Stimulated activated memory B cell treated with anti-CD40 and anti-IgM and Interleukin-4, amounts not matched to agents 10 μg/mL and 1 μg/mL and 100 μg/mL, for 72 hours (primary cell): ENCODE data around the gene ZC3H12C.
"Not testable (repeated sequence)": the region's sequence is repeated elsewhere in the genome, so short reads cannot be mapped to it uniquely, and the experiment has no call there.

Source experiments
- ATAC-seq: fragments of 150-1000 bp; cut with Tn5 transposase; 2 replicates; pipeline ENCODE4 v1.10.0; 2021
- H3K27ac Mint-ChIP-seq: one replicate; pipeline ENCODE4 v1.8.0; 2022; ENCODE audit warnings: mild to moderate bottlenecking, mixed read lengths
- H3K27me3 Mint-ChIP-seq: one replicate; pipeline ENCODE4 v1.8.0; 2022; ENCODE audit warnings: mixed read lengths
- H3K36me3 Mint-ChIP-seq: one replicate; pipeline ENCODE4 v1.8.0; 2022; ENCODE audit warnings: mixed read lengths
- H3K4me1 Mint-ChIP-seq: one replicate; pipeline ENCODE4 v1.8.0; 2022; ENCODE audit warnings: mixed read lengths
- H3K4me3 Mint-ChIP-seq: one replicate; pipeline ENCODE4 v1.8.0; 2022; ENCODE audit warnings: mild to moderate bottlenecking, moderate library complexity, mixed read lengths
- H3K9me3 Mint-ChIP-seq: one replicate; pipeline ENCODE4 v1.8.0; 2022; ENCODE audit warnings: mixed read lengths

The ZC3H12C gene

DNA sequence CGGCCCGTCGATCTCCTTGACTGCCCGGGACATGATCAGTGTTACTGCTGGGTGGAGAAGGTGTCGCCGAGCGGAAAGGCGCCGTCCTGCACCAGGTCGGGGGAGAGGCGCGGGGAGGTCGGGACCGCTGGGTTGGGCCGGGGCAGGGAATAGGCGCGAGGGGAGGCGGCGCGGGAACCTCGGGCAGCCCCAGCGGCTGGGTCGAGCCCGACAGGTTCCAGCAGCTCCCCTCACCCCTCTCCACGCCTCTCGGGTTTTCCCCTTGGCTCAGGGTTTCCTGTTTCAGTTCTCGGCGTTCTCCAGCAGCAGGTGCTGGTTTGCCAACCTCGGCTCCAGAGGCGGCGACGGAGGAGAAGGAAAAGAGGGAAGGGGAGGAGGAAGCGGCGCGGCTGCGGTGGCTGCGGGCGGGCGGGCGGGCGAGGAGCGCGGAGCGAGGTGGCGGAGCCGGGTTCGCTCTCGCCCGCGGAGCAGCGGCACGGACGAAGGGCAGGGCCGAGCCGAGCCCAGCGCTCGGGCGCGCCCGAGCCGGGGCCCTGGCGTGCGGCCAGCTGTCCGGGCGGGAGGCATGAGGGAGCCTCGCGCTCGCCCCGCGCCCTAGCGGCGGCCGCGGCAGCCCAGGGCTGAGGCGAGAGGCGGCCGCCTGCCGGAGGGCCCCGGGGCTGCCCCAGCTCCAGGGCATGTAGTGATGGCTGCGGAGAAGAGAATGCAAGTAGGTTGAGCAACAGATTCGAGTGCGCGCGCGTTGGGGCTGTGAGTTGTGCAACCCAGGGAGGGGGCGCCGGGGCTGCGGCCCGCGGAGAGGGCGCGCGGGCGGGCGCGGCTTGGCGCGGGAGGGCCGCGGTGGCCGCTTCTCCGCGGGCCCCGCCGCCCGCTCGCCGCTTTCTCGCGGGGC lies at the start of gene ZC3H12C:
Gene ZC3H12C (plus strand): TSS at position 878 of the 892 bp plus-strand sequence. CDS start 20 bp downstream, outside the sequence.
- Mint-ChIP-seq H3K36me3 (peaks cover 5% of the 10 kb centered on the region), H3K4me1 (peaks cover 5% of the 10 kb centered on the region), H3K27ac (peak within 1 kb of the TSS; percentile 80), H3K4me3 (peak within 1 kb of the TSS; percentile 83), H3K27me3 (peaks cover 24% of the 10 kb centered on the region), H3K9me3 (no peaks in the 10 kb centered on the region)
- peak; percentile 85 for ATAC-seq

DNA sequence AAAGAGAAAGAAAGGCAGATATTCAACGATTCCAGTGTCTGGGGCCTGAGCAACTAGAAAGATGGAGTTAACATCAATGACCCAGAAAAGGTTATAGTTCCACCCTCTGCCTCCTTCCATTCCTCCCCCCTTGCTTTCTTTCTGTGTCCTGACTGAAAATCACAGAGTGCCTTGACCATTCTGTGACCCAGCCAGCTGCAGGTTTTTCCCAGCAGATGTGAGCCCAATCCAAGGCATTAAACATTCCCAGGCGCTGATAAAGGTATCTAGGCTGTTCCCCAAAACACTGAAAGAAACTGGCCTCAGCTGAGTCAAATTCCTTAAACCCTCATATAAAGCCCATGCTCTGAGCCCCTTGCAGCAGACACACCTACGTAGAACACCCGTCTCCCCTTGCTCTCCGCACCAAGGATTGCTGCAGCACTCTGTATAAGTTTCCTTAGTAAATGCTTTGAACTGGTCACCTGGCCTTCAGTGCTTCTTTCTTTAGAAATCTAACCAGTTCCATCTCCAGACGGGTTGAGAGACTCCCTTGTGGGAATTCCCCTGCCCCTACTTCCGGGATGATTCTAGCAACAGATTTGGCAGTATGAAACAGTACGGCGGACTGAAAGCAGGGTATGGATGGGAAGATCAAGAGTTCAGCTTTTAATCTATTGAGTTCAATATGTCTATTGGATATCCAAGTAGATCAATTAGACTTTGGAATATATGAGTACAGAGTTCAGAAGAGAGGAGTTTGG lies 48.8 kb upstream of the ZC3H12C start:
- Mint-ChIP-seq H3K4me1 (peaks cover 6% of the 10 kb centered on the region), H3K4me3 (no peak overlapping the region), H3K36me3 (no peaks in the 10 kb centered on the region), H3K9me3 (no peaks in the 10 kb centered on the region), H3K27ac (no peak overlapping the region), H3K27me3 (peaks cover 59% of the 10 kb centered on the region)
- no peak for ATAC-seq

DNA sequence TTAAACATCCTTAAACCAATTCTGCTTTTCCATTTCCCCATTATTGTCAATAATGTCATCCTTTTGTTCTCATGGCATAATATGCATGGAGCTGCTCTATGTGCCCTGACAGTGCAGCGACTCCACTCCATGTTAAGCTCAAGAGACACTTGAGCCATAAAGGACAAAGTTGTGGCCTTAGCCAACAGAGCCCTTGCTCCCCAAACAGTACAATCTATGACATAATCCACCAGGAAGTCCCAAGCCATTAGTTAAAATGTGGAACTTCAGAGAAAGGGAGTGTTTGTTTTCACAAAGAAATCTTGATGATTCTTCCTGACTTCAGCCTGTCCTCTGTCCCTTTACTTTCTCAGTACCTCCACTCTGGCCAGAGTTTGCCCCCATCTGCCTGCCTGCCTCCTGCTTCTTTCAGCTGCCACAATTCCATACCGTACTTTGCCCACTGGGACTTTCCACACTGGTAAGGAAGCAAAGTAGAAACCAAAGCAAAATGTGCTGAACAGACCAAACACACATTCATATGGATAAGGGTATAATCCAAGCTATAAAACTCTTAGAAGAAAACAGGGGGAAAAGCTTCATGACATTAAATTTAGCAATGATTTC lies 46.3 kb upstream of the ZC3H12C start:
- no peak for ATAC-seq
- Mint-ChIP-seq H3K9me3 (no peaks in the 10 kb centered on the region), H3K27ac (no peak overlapping the region), H3K27me3 (peaks cover 63% of the 10 kb centered on the region), H3K4me1 (peaks cover 6% of the 10 kb centered on the region), H3K36me3 (no peaks in the 10 kb centered on the region), H3K4me3 (no peak overlapping the region)

DNA sequence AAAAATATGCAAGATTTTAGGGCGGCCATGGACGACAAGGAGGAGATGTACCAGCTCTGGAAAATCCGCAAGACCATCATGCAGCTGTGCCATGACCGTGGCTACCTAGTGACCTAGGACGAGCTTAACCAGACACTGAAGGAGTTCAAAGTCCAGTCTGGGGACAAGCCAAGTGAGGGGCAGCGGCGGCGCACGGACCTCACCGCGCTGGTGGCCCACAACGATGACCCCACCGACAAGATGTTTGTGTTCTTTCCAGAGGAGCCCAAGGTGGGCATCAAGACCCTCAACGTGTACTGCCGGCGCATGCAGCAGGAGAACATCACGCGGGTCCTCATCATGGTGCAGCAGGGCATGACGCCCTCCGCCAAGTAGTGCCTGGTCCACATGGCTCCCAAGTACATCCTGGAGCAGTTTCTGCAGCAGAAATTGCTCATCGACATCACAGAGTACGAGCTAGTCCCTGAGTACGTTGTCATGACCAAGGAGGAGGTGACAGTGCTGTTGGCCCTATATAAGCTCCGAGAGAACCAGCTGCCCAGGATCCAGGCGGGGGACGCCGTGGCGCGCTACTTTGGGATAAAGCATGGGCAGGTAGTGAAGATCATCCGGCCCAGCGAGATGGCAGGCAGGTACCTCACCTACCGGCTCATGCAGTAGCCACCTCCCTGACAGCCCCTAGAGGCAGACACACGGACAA lies 43.5 kb upstream of the ZC3H12C start:
- no peak for ATAC-seq
- Mint-ChIP-seq H3K9me3 (peaks cover 15% of the 10 kb centered on the region), H3K4me1 (no peaks in the 10 kb centered on the region), H3K4me3 (no peak overlapping the region), H3K36me3 (peaks cover 11% of the 10 kb centered on the region), H3K27me3 (peaks cover 36% of the 10 kb centered on the region), H3K27ac (no peak overlapping the region)

DNA sequence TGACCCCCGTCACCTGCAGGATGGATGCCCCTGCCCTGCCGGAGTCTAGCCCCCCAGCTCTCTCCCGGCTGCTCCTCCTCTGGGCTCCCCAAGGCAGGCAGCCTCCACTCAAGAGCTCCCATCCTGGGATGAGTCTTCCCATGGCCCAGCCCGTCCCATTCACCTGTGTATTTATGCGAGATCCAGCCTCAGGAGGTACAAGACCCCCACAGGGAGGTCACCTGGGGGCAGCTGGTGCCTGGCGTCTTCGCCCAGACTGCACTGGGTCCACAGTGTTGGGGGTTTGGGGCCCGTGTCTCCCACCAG lies 43.0 kb upstream of the ZC3H12C start:
- no peak for ATAC-seq
- Mint-ChIP-seq H3K27ac (no peak overlapping the region), H3K36me3 (peaks cover 11% of the 10 kb centered on the region), H3K4me3 (no peak overlapping the region), H3K9me3 (peaks cover 15% of the 10 kb centered on the region), H3K27me3 (peaks cover 31% of the 10 kb centered on the region), H3K4me1 (no peaks in the 10 kb centered on the region)

DNA sequence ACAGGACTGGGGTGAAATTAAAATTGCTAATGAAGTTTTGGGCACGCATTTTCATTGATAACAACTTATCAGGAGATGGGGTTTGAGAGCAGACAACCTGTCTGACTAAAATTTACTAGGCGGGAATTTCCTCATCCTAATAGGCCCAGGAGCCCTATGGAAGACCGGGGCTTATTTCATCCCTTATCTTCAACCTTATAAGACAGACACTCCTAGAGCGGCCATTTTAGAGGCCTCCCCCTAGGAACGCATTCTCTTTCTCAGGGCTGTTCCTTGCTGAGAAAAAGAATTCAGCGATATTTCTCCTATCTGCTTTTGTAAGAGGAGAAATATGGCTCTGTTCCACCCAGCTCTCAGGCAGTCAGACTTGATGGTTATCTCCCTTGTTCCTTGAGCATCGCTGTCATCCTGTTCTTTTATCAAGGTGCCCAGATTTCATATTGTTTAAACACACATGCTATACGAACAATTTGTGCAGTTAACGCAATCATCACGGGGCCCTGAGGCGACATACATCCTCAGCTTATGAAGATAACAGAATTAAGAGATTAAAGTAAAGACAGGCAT lies 39.3 kb upstream of the ZC3H12C start:
- Mint-ChIP-seq H3K27ac (no peak overlapping the region), H3K4me1 (no peaks in the 10 kb centered on the region), H3K36me3 (peaks cover 11% of the 10 kb centered on the region), H3K9me3 (peaks cover 15% of the 10 kb centered on the region), H3K4me3 (no peak overlapping the region), H3K27me3 (peaks cover 9% of the 10 kb centered on the region)
- no peak for ATAC-seq

DNA sequence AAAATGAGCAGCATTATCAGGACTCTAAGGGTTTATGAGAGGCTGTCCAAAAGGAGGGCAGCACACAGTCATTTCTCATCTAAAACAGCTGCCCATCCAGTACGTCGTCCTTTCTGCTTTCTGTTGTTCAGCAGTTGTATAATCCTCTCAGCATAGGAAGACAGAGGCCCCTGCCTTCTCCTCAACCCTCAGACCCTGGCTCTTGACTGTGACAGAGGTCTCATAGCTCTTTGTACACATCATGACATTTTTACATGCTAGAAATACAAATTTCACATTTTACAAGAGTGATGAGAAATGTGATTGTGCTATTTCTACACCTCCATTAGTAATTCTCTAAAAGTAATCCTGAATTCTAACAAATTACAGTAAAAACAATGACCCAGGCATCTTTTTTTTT lies 36.2 kb upstream of the ZC3H12C start:
- no peak for ATAC-seq
- no peaks in the 10 kb centered on the region for H3K4me1 Mint-ChIP-seq
- no peak overlapping the region for H3K27ac Mint-ChIP-seq
- peaks cover 11% of the 10 kb centered on the region for H3K36me3 Mint-ChIP-seq
- peaks cover 15% of the 10 kb centered on the region for H3K9me3 Mint-ChIP-seq
- H3K4me3 Mint-ChIP-seq = no peak overlapping the region
- H3K27me3 Mint-ChIP-seq = peaks cover 10% of the 10 kb centered on the region

DNA sequence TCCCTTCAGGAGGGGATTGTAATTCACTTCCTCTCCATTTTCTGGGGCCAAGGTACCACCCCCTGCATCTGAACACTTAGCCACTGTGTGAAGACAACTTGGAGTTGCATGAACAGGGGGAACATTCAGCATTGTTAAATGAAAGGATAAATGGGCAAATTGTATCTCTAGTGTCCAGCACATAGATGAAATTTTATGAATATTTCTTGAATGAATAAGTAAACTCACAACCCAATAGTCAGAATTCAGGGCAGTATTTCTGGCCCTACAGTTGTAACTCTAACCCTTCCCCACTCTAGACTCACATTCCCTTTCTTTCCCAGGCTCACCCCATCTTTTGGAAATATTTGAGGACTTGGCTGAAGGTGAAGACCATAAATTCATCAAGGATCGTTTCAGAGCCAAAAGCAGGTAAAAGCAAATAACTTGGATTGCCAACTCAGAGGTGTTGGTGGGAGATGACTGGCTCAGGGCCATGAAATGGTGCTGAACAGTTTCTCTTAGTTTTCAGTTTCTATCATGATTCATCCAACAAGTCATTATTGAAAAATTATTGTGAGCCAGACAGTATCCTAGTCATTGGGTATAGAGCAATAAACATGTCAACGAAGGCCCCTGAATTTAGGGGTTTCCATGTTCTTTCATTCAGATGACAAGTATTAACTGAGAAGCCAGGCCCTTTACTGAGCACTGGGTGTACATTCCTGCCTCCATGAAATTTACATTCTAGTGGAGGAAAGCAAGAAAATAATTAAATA lies 33.3 kb upstream of the ZC3H12C start:
- ATAC-seq = no peak
- Mint-ChIP-seq H3K4me1 (no peaks in the 10 kb centered on the region), H3K4me3 (no peak overlapping the region), H3K36me3 (no peaks in the 10 kb centered on the region), H3K9me3 (no peaks in the 10 kb centered on the region), H3K27ac (no peak overlapping the region), H3K27me3 (peaks cover 10% of the 10 kb centered on the region)

DNA sequence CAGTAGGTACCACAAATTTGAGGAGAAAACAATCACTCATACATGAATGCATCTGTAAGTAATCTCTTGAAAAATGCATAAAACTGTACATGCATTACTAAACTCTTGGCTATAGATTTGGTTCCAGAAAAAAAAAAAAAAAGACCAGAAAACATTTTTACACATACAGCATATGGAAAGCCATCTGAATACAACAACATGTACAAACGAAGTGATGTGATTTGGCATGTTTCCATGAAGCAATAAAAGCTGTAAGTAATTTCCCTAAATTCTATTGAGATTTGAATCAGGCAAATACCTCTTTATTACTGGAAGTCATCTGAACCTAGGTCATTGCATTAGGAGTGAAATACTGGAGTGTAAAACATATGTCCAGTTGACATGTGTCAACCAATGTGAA lies 31.9 kb upstream of the ZC3H12C start:
- H3K9me3 Mint-ChIP-seq = no peaks in the 10 kb centered on the region
- H3K4me1 Mint-ChIP-seq = no peaks in the 10 kb centered on the region
- peaks cover 10% of the 10 kb centered on the region for H3K27me3 Mint-ChIP-seq
- H3K27ac Mint-ChIP-seq = no peak overlapping the region
- H3K4me3 Mint-ChIP-seq = no peak overlapping the region
- H3K36me3 Mint-ChIP-seq = no peaks in the 10 kb centered on the region
- no peak for ATAC-seq

DNA sequence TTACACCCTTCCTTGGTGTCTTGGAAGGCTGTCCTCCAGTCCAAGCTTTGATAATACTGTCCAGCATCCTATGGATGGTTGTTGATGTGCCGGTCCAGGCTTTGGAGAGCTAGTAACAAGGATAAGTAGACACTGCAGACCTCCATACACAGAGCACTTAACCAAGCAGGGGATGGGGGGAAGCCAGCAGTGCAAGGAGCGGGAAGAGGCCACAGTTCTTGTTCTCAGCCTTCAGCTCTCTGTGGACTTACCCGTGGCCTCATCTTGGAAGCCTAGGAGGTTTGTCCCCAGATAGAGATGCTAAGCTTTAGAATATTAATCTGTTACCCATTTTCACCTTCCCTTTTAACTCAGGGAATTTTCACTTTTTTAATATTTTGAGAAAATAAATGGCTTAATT lies 30.9 kb upstream of the ZC3H12C start:
- H3K4me1 Mint-ChIP-seq = no peaks in the 10 kb centered on the region

DNA sequence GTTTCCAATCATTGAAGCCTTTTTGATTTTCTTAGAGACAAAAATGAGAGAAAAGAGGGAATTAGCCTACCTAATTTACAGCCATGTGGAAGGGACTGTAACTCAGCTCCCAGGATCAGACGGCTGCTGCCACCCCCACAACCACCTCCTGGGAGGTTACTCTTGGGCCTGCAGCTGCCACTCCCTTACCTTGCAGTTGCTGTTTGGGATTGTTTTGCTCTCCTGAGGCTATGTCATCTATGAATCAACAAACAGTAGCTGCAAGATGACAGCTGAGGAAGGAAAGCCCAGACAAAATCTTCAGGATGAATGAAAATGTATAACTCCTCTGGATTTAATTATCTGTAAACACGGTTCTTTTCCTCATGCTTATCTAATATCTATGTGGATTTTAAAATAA lies 28.0 kb upstream of the ZC3H12C start:
- H3K4me1 Mint-ChIP-seq = no peaks in the 10 kb centered on the region
- H3K36me3 Mint-ChIP-seq = no peaks in the 10 kb centered on the region
- no peaks in the 10 kb centered on the region for H3K9me3 Mint-ChIP-seq
- H3K27ac Mint-ChIP-seq = no peak overlapping the region
- H3K27me3 Mint-ChIP-seq = peaks cover 14% of the 10 kb centered on the region
- ATAC-seq = no peak
- no peak overlapping the region for H3K4me3 Mint-ChIP-seq

More for the DNA sequence above, 30.9 kb upstream of the ZC3H12C start:
- Mint-ChIP-seq H3K36me3 (no peaks in the 10 kb centered on the region), H3K27me3 (peaks cover 10% of the 10 kb centered on the region), H3K4me3 (no peak overlapping the region), H3K27ac (no peak overlapping the region), H3K9me3 (no peaks in the 10 kb centered on the region)
- no peak for ATAC-seq

DNA sequence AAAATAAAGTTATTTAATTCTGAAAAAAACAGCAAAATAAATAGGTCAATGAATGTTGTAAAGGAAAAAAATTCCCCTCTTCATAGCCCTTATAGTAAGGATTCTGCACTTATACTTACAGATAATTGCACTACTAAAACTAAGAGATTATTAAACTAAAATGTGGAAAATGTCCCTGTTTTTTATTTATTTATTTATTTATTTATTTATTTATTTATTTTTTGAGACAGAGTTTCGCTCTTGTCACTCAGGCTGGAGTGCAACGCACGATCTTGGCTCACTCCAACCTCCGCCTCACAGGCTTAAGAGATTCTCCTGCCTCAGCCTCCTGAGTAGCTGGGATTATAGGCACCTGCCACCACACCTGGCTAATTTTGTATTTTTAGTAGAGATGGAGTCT lies 25.2 kb upstream of the ZC3H12C start:
- H3K4me1 Mint-ChIP-seq, H3K27ac Mint-ChIP-seq, H3K9me3 Mint-ChIP-seq, ATAC-seq, H3K36me3 Mint-ChIP-seq, H3K4me3 Mint-ChIP-seq: not testable (repeated sequence)
- H3K27me3 Mint-ChIP-seq = peaks cover 24% of the 10 kb centered on the region

DNA sequence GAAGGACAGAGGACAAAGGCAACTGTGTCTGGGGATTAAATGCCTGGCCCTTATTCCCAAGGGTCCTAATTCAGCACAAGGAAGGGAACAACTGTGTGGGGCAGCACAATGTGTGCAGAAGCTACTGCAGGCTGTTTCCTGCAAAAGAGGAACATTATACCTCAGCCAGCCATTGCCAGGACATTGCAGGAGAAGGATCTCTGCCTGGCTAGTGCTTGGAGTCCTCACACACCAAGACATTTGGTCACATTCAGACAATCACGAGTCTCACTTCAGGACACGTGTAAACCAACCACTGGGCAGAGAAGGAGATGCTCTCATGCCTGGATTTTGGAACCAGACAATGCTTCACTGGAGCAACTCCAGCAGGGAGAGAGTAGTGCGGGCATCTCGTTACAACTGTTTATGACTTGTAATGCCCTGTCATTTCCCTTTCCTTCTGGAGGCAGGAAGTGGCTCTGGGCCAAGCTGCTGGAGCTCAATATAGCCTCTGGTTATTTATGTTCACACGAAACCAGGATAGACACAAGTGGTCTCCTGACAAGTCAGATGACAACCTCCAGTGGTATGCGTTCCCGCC lies 23.9 kb upstream of the ZC3H12C start:
- peaks cover 32% of the 10 kb centered on the region for H3K27me3 Mint-ChIP-seq
- H3K4me3 Mint-ChIP-seq = no peak overlapping the region
- ATAC-seq = no peak
- H3K9me3 Mint-ChIP-seq = no peaks in the 10 kb centered on the region
- no peaks in the 10 kb centered on the region for H3K4me1 Mint-ChIP-seq
- no peaks in the 10 kb centered on the region for H3K36me3 Mint-ChIP-seq
- H3K27ac Mint-ChIP-seq = no peak overlapping the region

DNA sequence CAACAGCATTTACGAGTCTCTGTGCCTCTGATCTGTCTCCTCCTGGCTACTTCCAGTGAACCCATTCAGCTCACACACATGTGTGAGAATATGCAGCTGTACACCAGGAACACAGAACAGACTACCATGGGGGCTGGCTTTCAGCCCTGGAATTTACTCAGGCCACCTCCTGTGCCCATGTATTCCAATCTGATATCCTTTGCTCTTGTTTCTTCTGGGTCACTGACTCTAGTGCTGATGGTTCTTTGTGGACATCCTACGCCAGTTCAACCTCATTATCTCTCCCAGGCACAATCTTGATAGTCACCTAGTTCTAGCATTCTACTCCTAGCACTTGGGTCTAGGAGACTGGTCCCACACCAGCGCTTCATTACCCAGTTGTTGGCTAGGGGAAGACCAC lies 23.0 kb upstream of the ZC3H12C start:
- Mint-ChIP-seq H3K4me1 (no peaks in the 10 kb centered on the region), H3K4me3 (no peak overlapping the region), H3K36me3 (no peaks in the 10 kb centered on the region), H3K9me3 (no peaks in the 10 kb centered on the region), H3K27me3 (peaks cover 39% of the 10 kb centered on the region), H3K27ac (no peak overlapping the region)
- ATAC-seq = no peak
